Kidney (tissue), 14 donors: ENCODE results near the gene LMAN1L. TPM values are rescaled to one million over a fixed set of nuclear protein-coding genes. Genes with fewer than 3 reads are reported as not detected.

Experiments
- DNase-seq, 5 donors: peaks; one replicate each; pipeline ENCODE4 v3.0.0-alpha.2; 2013 to 2020
- FAIRE-seq: peaks from 2 replicates; lab custom pipeline; 2012; peaks lifted over from hg19 to GRCh38; lab: Jason Lieb, UNC
- H3K27ac ChIP-seq, 2 donors: one replicate each; pipeline ENCODE4 v1.7.0; 2013; ENCODE audit warnings: low read depth in 2 of 2, low read length in 2 of 2, inconsistent platforms in 1 of 2
- H3K27me3 ChIP-seq: one replicate; pipeline ENCODE4 v1.7.1; 2013; ENCODE audit warnings: low read length, inconsistent platforms; ENCODE audit not compliant: control insufficient read depth, insufficient read depth
- H3K36me3 ChIP-seq, 3 donors: one replicate each; pipeline versions ENCODE4 v1.7.0 to v1.7.1; 2013; ENCODE audit warnings: low read length in 3 of 3, control low read depth in 1 of 3, inconsistent platforms in 1 of 3; ENCODE audit not compliant: insufficient read depth in 3 of 3, control insufficient read depth in 2 of 3
- H3K4me1 ChIP-seq, 3 donors: one replicate each; pipeline versions ENCODE4 v1.7.0 to v1.7.1; 2013; ENCODE audit warnings: low read length in 3 of 3, inconsistent platforms in 1 of 3, low read depth in 1 of 3; ENCODE audit not compliant: control insufficient read depth in 2 of 3, insufficient read depth in 2 of 3
- H3K4me3 ChIP-seq, 3 donors: one replicate each; pipeline versions ENCODE4 v1.7.0 to v1.8.1; 2013; ENCODE audit warnings: low read length in 3 of 3, control low read depth in 1 of 3, inconsistent platforms in 1 of 3
- H3K9ac ChIP-seq, 3 donors: one replicate each; pipeline versions ENCODE4 v1.7.0 to v1.7.1; 2013; ENCODE audit warnings: low read length in 3 of 3, control low read depth in 1 of 3, inconsistent platforms in 1 of 3
- H3K9me3 ChIP-seq, 3 donors: one replicate each; pipeline versions ENCODE4 v1.7.0 to v1.7.1; 2013; ENCODE audit warnings: low read length in 3 of 3, control low read depth in 1 of 3, inconsistent platforms in 1 of 3; ENCODE audit not compliant: control insufficient read depth in 2 of 3, insufficient read depth in 1 of 3
- CTCF ChIP-seq: IDR thresholded peaks from 3 replicates; pipeline ENCODE4 v1.5.1; 2012; ENCODE audit warnings: mild to moderate bottlenecking, moderate library complexity, borderline replicate concordance; ENCODE audit not compliant: insufficient read depth; ENCODE audit errors: extremely low read depth
- intact Hi-C: fragments of 100-400 bp; cut with DNase I; formaldehyde crosslinking; loops from one replicate; pipeline ENCODE4 v1.11.1; 2022
- microRNA-seq: library from miRNA; unstranded; fragments of <30 nt; microRNA quantifications from one replicate; pipeline ENCODE4 v1.2.0, GENCODE V29; 2020
- polyA plus RNA-seq: library from polyadenylated mRNA; stranded (reverse); fragments of 350-450 nt; fragmentation: Illumina TruSeq; extraction: RNeasy Lipid Tissue Mini Kit (QIAGEN cat#74804); gene quantifications from one replicate; pipeline ENCODE4 v1.2.3, GENCODE V29; 2014; ENCODE audit warnings: low read depth, low replicate concordance; ENCODE audit not compliant: insufficient read depth
- total RNA-seq: library from RNA; stranded (reverse); fragmentation: NEBNext Ultra II Directional; extraction: Animal tissue kit (Norgen Biotek cat#: 25700); gene quantifications from one replicate; pipeline ENCODE4 v1.2.1, GENCODE V29; 2021
- donor health status: control.
- donor health status: control.
- donor health status: control.
- donor health status: control.
- donor health status: control.
- donor health status: DM: yes; HTN: yes; CAD: no.
- donor health status: Normal renal cell carcinoma (clear cell type).

Gene LMAN1L
- total and polyA plus RNA-seq, 2 donors from 2014 or later, result not detected

- no peak for TF ChIP-seq CTCF
- peak within 1 kb of the TSS; percentile 67 to 85 (median 82) for H3K9ac ChIP-seq
- H3K9me3 ChIP-seq, result no peaks in the 10 kb centered on the region
- DNase-seq (peak; percentile 96 to 98 (median 98)), FAIRE-seq (no peak)
- H3K27ac ChIP-seq, result peak within 1 kb of the TSS; percentile 90 to 94
- no peaks in the 10 kb centered on the region for H3K36me3 ChIP-seq
- H3K4me1 ChIP-seq, result peaks cover 8 to 34% (median 29%) of the 10 kb centered on the region in 3 donors
- no peaks in the 10 kb centered on the region for H3K27me3 ChIP-seq
- peak within 1 kb of the TSS; percentile 87 to 97 (median 93) for H3K4me3 ChIP-seq
- intact Hi-C loops, result no loop called here
Measured at GRCh38 chr15:74873036-74873755, 60.6 kb downstream of the LMAN1L start, which contains the start of gene SCAMP2. Gene SCAMP2, minus strand, starts transcription at chr15:74873365. Its CDS starts 110 bp downstream, at chr15:74873255.

DNA sequence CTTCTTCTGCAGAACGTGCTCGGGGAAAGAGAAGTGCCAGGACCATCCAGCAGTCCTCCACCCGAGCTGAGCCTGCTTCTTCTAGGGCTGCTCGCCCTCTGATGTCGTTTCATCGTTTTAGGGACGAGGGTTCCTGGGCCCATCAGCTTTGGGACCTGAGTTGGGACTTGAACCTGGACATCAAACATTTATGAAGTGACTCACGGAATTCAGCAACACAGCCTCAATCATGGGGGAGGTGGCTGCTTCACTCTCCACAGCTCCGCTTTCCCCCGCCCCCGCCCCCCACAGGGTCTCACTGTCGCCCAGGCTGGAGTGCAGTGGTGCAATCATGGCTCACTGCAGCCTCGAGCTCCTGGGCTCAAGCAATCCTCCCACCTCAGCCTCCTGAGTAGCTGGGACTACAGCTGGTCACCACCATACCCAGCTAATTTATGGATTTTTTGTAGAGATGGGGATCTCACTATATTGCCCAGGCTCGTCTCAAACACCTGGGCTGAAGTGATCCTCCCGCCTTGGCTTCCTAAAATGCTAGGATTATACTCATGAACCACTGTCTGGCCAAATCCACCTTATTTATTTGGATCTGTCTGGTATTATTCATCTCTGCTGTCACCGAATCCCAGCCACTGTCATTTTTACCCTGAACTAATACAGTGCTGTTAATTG lies 61.3 kb downstream of the LMAN1L start:
- Histone ChIP-seq H3K4me3 (peak overlapping the region; percentile 71 to 93 (median 87)), H3K9me3 (no peaks in the 10 kb centered on the region), H3K4me1 (peaks cover 8 to 27% (median 24%) of the 10 kb centered on the region in 3 donors), H3K9ac (peak overlapping the region; percentile 35 to 84 (median 49)), H3K36me3 (no peaks in the 10 kb centered on the region), H3K27me3 (no peaks in the 10 kb centered on the region), H3K27ac (no peak overlapping the region)
- intact Hi-C loops, result no loop called here
- no peak for TF ChIP-seq CTCF
- DNase-seq, result peak in 1 of 5 donors; percentile 20
- no peak for FAIRE-seq

Small RNA genes within 50 kb of the gene (microRNA-seq; reads per million reads assigned to microRNA genes)
- gene MIR4513, result not detected
- 1.0 reads per million for gene MIR6882

Other genes with a start within 250 kb of the LMAN1L start
- gene CLK3, start 197.0 kb upstream of the LMAN1L start, total RNA-seq, result 66.3 TPM
- 54.1 TPM for gene CLK3, start 197.0 kb upstream of the LMAN1L start, polyA plus RNA-seq
- 27.7 TPM for gene EDC3, start 116.8 kb upstream of the LMAN1L start, total RNA-seq
- gene EDC3, start 116.8 kb upstream of the LMAN1L start, polyA plus RNA-seq, result 11.5 TPM
- gene CYP1A1, start 87.3 kb upstream of the LMAN1L start, total RNA-seq, result 0.13 TPM
- 0.26 TPM for gene CYP1A1, start 87.3 kb upstream of the LMAN1L start, polyA plus RNA-seq
- gene CYP1A2, start 64.0 kb upstream of the LMAN1L start, total RNA-seq, result not detected
- gene CYP1A2, start 64.0 kb upstream of the LMAN1L start, polyA plus RNA-seq, result not detected
- gene CSK, start 30.8 kb upstream of the LMAN1L start, total RNA-seq, result 58.8 TPM
- gene CSK, start 30.8 kb upstream of the LMAN1L start, polyA plus RNA-seq, result 18.9 TPM
- not detected for gene CPLX3, start 13.8 kb downstream of the LMAN1L start, total RNA-seq
- not detected for gene CPLX3, start 13.8 kb downstream of the LMAN1L start, polyA plus RNA-seq
- gene ULK3, start 30.3 kb downstream of the LMAN1L start, total RNA-seq, result 36.1 TPM
- gene ULK3, start 30.3 kb downstream of the LMAN1L start, polyA plus RNA-seq, result 34.5 TPM
- 102 TPM for gene SCAMP2, start 60.5 kb downstream of the LMAN1L start, total RNA-seq
- 87.9 TPM for gene SCAMP2, start 60.5 kb downstream of the LMAN1L start, polyA plus RNA-seq
- 33.7 TPM for gene MPI, start 77.2 kb downstream of the LMAN1L start, total RNA-seq
- 52.0 TPM for gene MPI, start 77.2 kb downstream of the LMAN1L start, polyA plus RNA-seq
- gene FAM219B, start 94.0 kb downstream of the LMAN1L start, total RNA-seq, result 76.5 TPM
- 41.7 TPM for gene FAM219B, start 94.0 kb downstream of the LMAN1L start, polyA plus RNA-seq
- gene COX5A, start 125.2 kb downstream of the LMAN1L start, total RNA-seq, result 150 TPM
- 701 TPM for gene COX5A, start 125.2 kb downstream of the LMAN1L start, polyA plus RNA-seq
- gene RPP25, start 143.9 kb downstream of the LMAN1L start, total RNA-seq, result 7.2 TPM
- gene RPP25, start 143.9 kb downstream of the LMAN1L start, polyA plus RNA-seq, result 7.3 TPM
- gene SCAMP5, start 182.7 kb downstream of the LMAN1L start, total RNA-seq, result 13.4 TPM
- 29.5 TPM for gene SCAMP5, start 182.7 kb downstream of the LMAN1L start, polyA plus RNA-seq
- gene PPCDC, start 210.8 kb downstream of the LMAN1L start, total RNA-seq, result 16.3 TPM
- 25.3 TPM for gene PPCDC, start 210.8 kb downstream of the LMAN1L start, polyA plus RNA-seq